COLO668 (cell line): ENCODE results near the gene ZBTB6.
"Not testable (repeated sequence)": the region's sequence is repeated elsewhere in the genome, so short reads cannot be mapped to it uniquely, and the experiment has no call there.

ENCODE experiments used
- DNase-seq: peaks from one replicate; lab custom pipeline; 2025; ENCODE audit not compliant: unreplicated experiment; lab: John Stamatoyannopoulos, UW

ZBTB6 gene

GRCh38 chr9:122929796-122930354 is 16.8 kb upstream of the ZBTB6 start:
- DNase-seq: no peak

GRCh38 chr9:122923947-122924346 is 10.8 kb upstream of the ZBTB6 start:
- DNase-seq: no peak

- DNase-seq: no peak
Measured at GRCh38 chr9:122922713-122923112, 9.6 kb upstream of the ZBTB6 start.

GRCh38 chr9:122918310-122918709 is 5.2 kb upstream of the ZBTB6 start:
- DNase-seq: no peak

- no peak for DNase-seq
Measured at GRCh38 chr9:122912671-122912963, 506 bp downstream of the ZBTB6 start.

GRCh38 chr9:122906122-122906521 is 7.0 kb downstream of the ZBTB6 start:
- DNase-seq: not testable (repeated sequence)

- peak; percentile 98 for DNase-seq
Measured at GRCh38 chr9:122904823-122905710, 8.1 kb downstream of the ZBTB6 start, which contains the start of gene RC3H2. Gene RC3H2 (minus strand): TSS chr9:122905359. CDS start chr9:122897509, 7,850 bp downstream.

- DNase-seq: peak; percentile 44
Measured at GRCh38 chr9:122904466-122904822, 8.7 kb downstream of the ZBTB6 start.

- no peak for DNase-seq
Measured at GRCh38 chr9:122900791-122901190, 12.3 kb downstream of the ZBTB6 start.

- DNase-seq: no peak
Measured at GRCh38 chr9:122897969-122898368, 15.2 kb downstream of the ZBTB6 start.

- no peak for DNase-seq
Measured at GRCh38 chr9:122888480-122888879, 24.6 kb downstream of the ZBTB6 start.

GRCh38 chr9:122883125-122883524 is 30.0 kb downstream of the ZBTB6 start:
- no peak for DNase-seq

GRCh38 chr9:122879443-122879842 is 33.7 kb downstream of the ZBTB6 start:
- no peak for DNase-seq

- no peak for DNase-seq
Measured at GRCh38 chr9:122875523-122875922, 37.6 kb downstream of the ZBTB6 start.

GRCh38 chr9:122867276-122867675 is 45.8 kb downstream of the ZBTB6 start:
- DNase-seq: not testable (repeated sequence)

GRCh38 chr9:122866079-122866478 is 47.0 kb downstream of the ZBTB6 start:
- DNase-seq: no peak

GRCh38 chr9:122865300-122865699 is 47.8 kb downstream of the ZBTB6 start:
- no peak for DNase-seq

- DNase-seq: no peak
Measured at GRCh38 chr9:122863407-122863806, 49.7 kb downstream of the ZBTB6 start.

- no peak for DNase-seq
Measured at GRCh38 chr9:122860319-122861142, 52.6 kb downstream of the ZBTB6 start.
